HepG2 (cell line): ENCODE results near the gene SFTA2. TPM values are rescaled to one million over a fixed set of nuclear protein-coding genes. Genes with fewer than 3 reads are reported as not detected.

ENCODE experiments used
- ATF7 ChIP-seq, 2 experiments: fragments of 450-650 bp in 1 of 2; sonication (generic) in 1 of 2; formaldehyde crosslinking in 1 of 2; IDR thresholded peaks; 2 replicates each; pipeline versions ENCODE4 v1.4.0 to v1.6.1; 2016 to 2020; ENCODE audit warnings: antibody characterized with exemption in 1 of 2, mild to moderate bottlenecking in 1 of 2, missing genetic modification reagents in 1 of 2
- BRD4 ChIP-seq: sonication (generic); formaldehyde crosslinking; IDR thresholded peaks from 2 replicates; pipeline ENCODE4 v1.4.0; 2020; ENCODE audit warnings: missing genetic modification reagents
- CREBL2 ChIP-seq: sonication (generic); formaldehyde crosslinking; IDR thresholded peaks from 2 replicates; pipeline ENCODE4 v1.8.1; 2023; ENCODE audit warnings: missing genetic modification reagents, mild to moderate bottlenecking, borderline replicate concordance
- GABPB1 ChIP-seq: IDR thresholded peaks from 2 replicates; pipeline ENCODE4 v1.6.1; 2016; ENCODE audit warnings: mild to moderate bottlenecking, missing genetic modification reagents, moderate library complexity, missing compliant biosample characterization
- HOXA5 ChIP-seq: sonication (generic); formaldehyde crosslinking; IDR thresholded peaks from 2 replicates; pipeline ENCODE4 v1.4.0; 2020; ENCODE audit warnings: missing genetic modification reagents
- MEIS1 ChIP-seq: sonication (generic); formaldehyde crosslinking; IDR thresholded peaks from 2 replicates; pipeline ENCODE4 v1.9.0; 2021; ENCODE audit warnings: mild to moderate bottlenecking, missing genetic modification reagents, moderate library complexity, borderline replicate concordance
- MYC ChIP-seq: sonication (generic); formaldehyde crosslinking; IDR thresholded peaks from 2 replicates; pipeline ENCODE4 v1.9.0; 2021; ENCODE audit warnings: missing genetic modification reagents, borderline replicate concordance
- NFKB2 ChIP-seq: sonication (generic); formaldehyde crosslinking; IDR thresholded peaks from 2 replicates; pipeline ENCODE4 v1.4.0; 2020; ENCODE audit warnings: missing genetic modification reagents, borderline replicate concordance
- RNF219 ChIP-seq: sonication (generic); formaldehyde crosslinking; IDR thresholded peaks from 2 replicates; pipeline ENCODE4 v1.5.0; 2020; ENCODE audit warnings: mild to moderate bottlenecking, missing genetic modification reagents
- ZMYM2 ChIP-seq: sonication (generic); formaldehyde crosslinking; IDR thresholded peaks from 2 replicates; pipeline ENCODE4 v1.8.0; 2022; ENCODE audit warnings: mild to moderate bottlenecking, missing genetic modification reagents
- ZNF232 ChIP-seq: sonication (generic); formaldehyde crosslinking; IDR thresholded peaks from 2 replicates; pipeline ENCODE4 v1.4.0; 2020; ENCODE audit warnings: missing genetic modification reagents, borderline replicate concordance
- ZNF276 ChIP-seq: sonication (generic); formaldehyde crosslinking; IDR thresholded peaks from 2 replicates; pipeline ENCODE4 v1.4.0; 2020; ENCODE audit warnings: mild to moderate bottlenecking, low read depth, missing genetic modification reagents
- ZNF501 ChIP-seq: sonication (generic); formaldehyde crosslinking; IDR thresholded peaks from 2 replicates; pipeline ENCODE4 v1.5.1; 2020; ENCODE audit warnings: mild to moderate bottlenecking, moderate library complexity, missing genetic modification reagents
- ZNF513 ChIP-seq: sonication (generic); formaldehyde crosslinking; conservative IDR thresholded peaks from 2 replicates; pipeline ENCODE4 v1.5.0; 2020; ENCODE audit warnings: missing genetic modification reagents
- ZNF562 ChIP-seq: sonication (generic); formaldehyde crosslinking; IDR thresholded peaks from 2 replicates; pipeline ENCODE4 v1.8.0; 2022; ENCODE audit warnings: missing genetic modification reagents, borderline replicate concordance
- ZNF563 ChIP-seq: sonication (generic); formaldehyde crosslinking; IDR thresholded peaks from 2 replicates; pipeline ENCODE4 v1.8.0; 2022; ENCODE audit warnings: mild to moderate bottlenecking, moderate library complexity, missing genetic modification reagents
- ZSCAN22 ChIP-seq: sonication (generic); formaldehyde crosslinking; IDR thresholded peaks from 2 replicates; pipeline ENCODE4 v1.4.0; 2020; ENCODE audit warnings: mild to moderate bottlenecking, missing genetic modification reagents
- ZXDC ChIP-seq: sonication (generic); formaldehyde crosslinking; IDR thresholded peaks from 2 replicates; pipeline ENCODE4 v1.5.0; 2020; ENCODE audit warnings: mild to moderate bottlenecking, missing genetic modification reagents
- polyA plus RNA-seq, 8 experiments: library from polyadenylated mRNA; depleted of rRNA in 3 of 8; stranded (reverse) in 7 of 8; unstranded in 1 of 8; fragments of >200 nt; fragmentation: Illumina TruSeq in 4 of 8; extraction: Trizol in 4 of 8; gene quantifications; 2 replicates each; pipeline versions ENCODE4 v1.2.1 to v1.2.3, GENCODE V29; 2011 to 2016; ENCODE audit warnings: low read depth in 4 of 8, missing spikeins in 1 of 8, mixed read lengths in 1 of 8; ENCODE audit not compliant: insufficient read depth in 1 of 8
- total RNA-seq, 5 experiments: library from RNA; depleted of rRNA; stranded (reverse); fragments of >200 nt; fragmentation: Illumina TruSeq; extraction: Trizol; gene quantifications; 2 replicates each; pipeline ENCODE4 v1.2.3, GENCODE V29; 2016; ENCODE audit warnings: low read depth in 1 of 5

The SFTA2 gene
- total and polyA plus RNA-seq, 2 of the 13 experiments (the other 11 are each of a cell fraction or from before 2014, with no cell fraction given) = not detected

- TF ChIP-seq ATF7 (IDR thresholded peaks at IDR 0.05) (no peak), ATF7 (CRISPR knock-in tag; IDR thresholded peaks at IDR 0.05) (peak; percentile 54; the same call in 1 of the 2 replicates), MYC (CRISPR knock-in tag) (no peak; the same call in none of the 2 replicates), ZNF501 (CRISPR knock-in tag) (peak; percentile 72), HOXA5 (no peak), MEIS1 (CRISPR knock-in tag) (peak; percentile 61; the same call in 1 of the 2 replicates), ZSCAN22 (no peak), ZMYM2 (CRISPR knock-in tag) (no peak), ZNF563 (CRISPR knock-in tag) (0 out of 2 replicates have a peak, but pooled peaks have one; percentile 20), CREBL2 (CRISPR knock-in tag) (no peak), ZXDC (CRISPR knock-in tag) (peak; percentile 27; the same call in 1 of the 2 replicates), ZNF276 (CRISPR knock-in tag) (0 out of 2 replicates have a peak, but pooled peaks have one; percentile 53), ZNF513 (CRISPR knock-in tag) (no peak), BRD4 (CRISPR knock-in tag) (peak; percentile 38; the same call in 1 of the 2 replicates), ZNF562 (CRISPR knock-in tag) (no peak), ZNF232 (CRISPR knock-in tag) (peak; percentile 28; the same call in 1 of the 2 replicates), RNF219 (CRISPR knock-in tag) (no peak), NFKB2 (CRISPR knock-in tag) (peak; percentile 13; the same call in 1 of the 2 replicates), GABPB1 (peak; percentile 63; the same call in 1 of the 2 replicates)
These were observed 47.2 kb downstream of the SFTA2 start (continued) for GRCh38 chr6:30884521-30885480.
